Measurements from ENCODE around the gene NFKBIB.
A peak's percentile ranks its signal among the peaks of the same experiment; 100 is the strongest.

DNA sequence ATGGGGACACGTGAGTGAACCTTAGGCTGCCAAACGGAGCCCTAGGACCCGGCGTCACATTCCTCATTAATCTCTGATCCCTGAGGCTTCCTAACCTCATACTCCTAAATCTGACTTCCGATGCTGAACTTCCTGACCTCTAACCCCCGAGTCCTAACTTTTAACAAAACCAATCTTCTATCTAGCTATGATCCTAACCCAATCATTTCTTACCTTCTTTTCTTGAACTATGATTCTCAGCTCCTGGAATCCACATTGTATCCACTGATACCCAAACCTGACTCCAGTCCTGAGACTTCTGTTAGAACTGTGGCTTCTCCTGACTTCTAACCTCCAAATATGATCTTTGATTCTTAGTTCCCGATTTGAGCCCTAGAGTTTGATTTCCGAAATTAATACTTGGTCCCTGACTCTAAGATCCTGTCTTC, 447 bp downstream of the NFKBIB start:
- TF ChIP-seq, protein P1, sequence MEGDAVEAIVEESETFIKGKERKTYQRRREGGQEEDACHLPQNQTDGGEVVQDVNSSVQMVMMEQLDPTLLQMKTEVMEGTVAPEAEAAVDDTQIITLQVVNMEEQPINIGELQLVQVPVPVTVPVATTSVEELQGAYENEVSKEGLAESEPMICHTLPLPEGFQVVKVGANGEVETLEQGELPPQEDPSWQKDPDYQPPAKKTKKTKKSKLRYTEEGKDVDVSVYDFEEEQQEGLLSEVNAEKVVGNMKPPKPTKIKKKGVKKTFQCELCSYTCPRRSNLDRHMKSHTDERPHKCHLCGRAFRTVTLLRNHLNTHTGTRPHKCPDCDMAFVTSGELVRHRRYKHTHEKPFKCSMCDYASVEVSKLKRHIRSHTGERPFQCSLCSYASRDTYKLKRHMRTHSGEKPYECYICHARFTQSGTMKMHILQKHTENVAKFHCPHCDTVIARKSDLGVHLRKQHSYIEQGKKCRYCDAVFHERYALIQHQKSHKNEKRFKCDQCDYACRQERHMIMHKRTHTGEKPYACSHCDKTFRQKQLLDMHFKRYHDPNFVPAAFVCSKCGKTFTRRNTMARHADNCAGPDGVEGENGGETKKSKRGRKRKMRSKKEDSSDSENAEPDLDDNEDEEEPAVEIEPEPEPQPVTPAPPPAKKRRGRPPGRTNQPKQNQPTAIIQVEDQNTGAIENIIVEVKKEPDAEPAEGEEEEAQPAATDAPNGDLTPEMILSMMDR (IDR thresholded peaks at IDR 0.05; ENCODE audit: low read depth, low read length, poor library complexity, severe bottlenecking): peak; percentile 11
- TF ChIP-seq EZH2phosphoT487 (IDR thresholded peaks at IDR 0.05; ENCODE audit: borderline replicate concordance, low read length): no peak

Measured in DOHH2 (cell line).